Cardiac septum (tissue), 1 donor: ENCODE results near the gene UGT1A7. TPM values are rescaled to one million over a fixed set of nuclear protein-coding genes. Genes with fewer than 3 reads are reported as not detected.

Experiments
- DNase-seq: peaks from one replicate; pipeline ENCODE4 v3.0.0-alpha.2; 2020; ENCODE audit warnings: low spot score
- intact Hi-C: fragments of 100-400 bp; cut with DNase I; formaldehyde crosslinking; loops from one replicate; pipeline ENCODE4 v1.14.0; 2022
- total RNA-seq: library from RNA; stranded (reverse); fragmentation: NEBNext Ultra II Directional; extraction: Animal tissue kit (Norgen Biotek cat#: 25700); gene quantifications from one replicate; pipeline ENCODE4 v1.2.1, GENCODE V29; 2021
- donor health status: DM: no; HTN: no; CAD: no.

The UGT1A7 gene
- total RNA-seq, 1 donor from 2014 or later, result not detected

GRCh38 chr2:233810385-233810784 is 128.7 kb downstream of the UGT1A7 start:
- intact Hi-C loops, result no loop called here
- no peak for DNase-seq

GRCh38 chr2:233811087-233811486 is 129.4 kb downstream of the UGT1A7 start:
- DNase-seq, result peak; percentile 53
- intact Hi-C loops, result no loop called here

- DNase-seq, result peak; percentile 38
- intact Hi-C loops, result no loop called here
Observed at GRCh38 chr2:233811732-233812131, 130.0 kb downstream of the UGT1A7 start.

- intact Hi-C loops, result no loop called here
- peak; percentile 68 for DNase-seq
Observed at GRCh38 chr2:233813236-233814055, 131.7 kb downstream of the UGT1A7 start.

- intact Hi-C loops, result no loop called here
- peak; percentile 41 for DNase-seq
Observed at GRCh38 chr2:233814056-233814835, 132.5 kb downstream of the UGT1A7 start.

GRCh38 chr2:233815861-233816260 is 134.2 kb downstream of the UGT1A7 start:
- DNase-seq, result no peak
- intact Hi-C loops, result no loop called here

GRCh38 chr2:233816334-233816733 is 134.6 kb downstream of the UGT1A7 start:
- intact Hi-C loops, result no loop called here

GRCh38 chr2:233816771-233817170 is 135.1 kb downstream of the UGT1A7 start:
- peak; percentile 63 for DNase-seq
- intact Hi-C loops, result no loop called here

More at GRCh38 chr2:233816334-233816733, 134.6 kb downstream of the UGT1A7 start:
- DNase-seq, result no peak

GRCh38 chr2:233817361-233817911 is 135.7 kb downstream of the UGT1A7 start:
- intact Hi-C loops, result no loop called here
- DNase-seq, result peak; percentile 53

- intact Hi-C loops, result no loop called here
- peak; percentile 60 for DNase-seq
Observed at GRCh38 chr2:233817995-233818638, 136.4 kb downstream of the UGT1A7 start.

- DNase-seq, result peak; percentile 68
- intact Hi-C loops, result no loop called here
Observed at GRCh38 chr2:233818639-233819621, 137.2 kb downstream of the UGT1A7 start.

- intact Hi-C loops, result no loop called here
- peak; percentile 69 for DNase-seq
Observed at GRCh38 chr2:233819884-233820773, 138.4 kb downstream of the UGT1A7 start.

GRCh38 chr2:233820774-233821105 is 139.0 kb downstream of the UGT1A7 start:
- peak; percentile 53 for DNase-seq
- intact Hi-C loops, result no loop called here

- intact Hi-C loops, result no loop called here
- DNase-seq, result no peak
Observed at GRCh38 chr2:233821196-233821595, 139.5 kb downstream of the UGT1A7 start.

- no peak for DNase-seq
- intact Hi-C loops, result no loop called here
Observed at GRCh38 chr2:233821709-233822100, 140.0 kb downstream of the UGT1A7 start.

- DNase-seq, result peak; percentile 75
- intact Hi-C loops, result no loop called here
Observed at GRCh38 chr2:233822101-233822771, 140.5 kb downstream of the UGT1A7 start.
